ENCODE results near the gene ERBIN.

- no peak for TF ChIP-seq CTCF (IDR thresholded peaks at IDR 0.05)
- TF ChIP-seq ZSCAN20 (CRISPR knock-in tag; IDR thresholded peaks at IDR 0.05) = no peak
- no peak for TF ChIP-seq RCOR1 (IDR thresholded peaks at IDR 0.05; ENCODE audit: low read depth, low read length)
Measured at GRCh38 chr5:65933295-65933694, 6.9 kb downstream of the ERBIN start.

Measured in A549 (cell line).